ENCODE data around the gene C5orf46. TPM values are rescaled to one million over a fixed set of nuclear protein-coding genes. Genes with fewer than 3 reads are reported as not detected.

C5orf46 gene
- total and polyA plus RNA-seq, 2 experiments from 2014 or later = 0.40 TPM; not detected in 1

Other genes with a start within 250 kb of the C5orf46 start
- 16.9 and 27.2 TPM in 2 replicates for gene JAKMIP2, start 123.8 kb downstream of the C5orf46 start, total RNA-seq (2014; rRNA removed; shearing (Covaris generic))
- gene JAKMIP2, start 123.8 kb downstream of the C5orf46 start, polyA plus RNA-seq (2016; fragmentation: Nextera tagmentation; extraction: Ambion mirVana) = 15.6 and 20.5 TPM in 2 replicates
- not detected in 2 replicates for gene SPINK1, start 74.9 kb downstream of the C5orf46 start, total RNA-seq (2014; rRNA removed; shearing (Covaris generic))
- gene SPINK1, start 74.9 kb downstream of the C5orf46 start, polyA plus RNA-seq (2016; fragmentation: Nextera tagmentation; extraction: Ambion mirVana) = 0.82 and 0.90 TPM in 2 replicates
- gene SCGB3A2, start 27.8 kb downstream of the C5orf46 start, total RNA-seq (2014; rRNA removed; shearing (Covaris generic)) = 27.0 and 36.1 TPM in 2 replicates
- gene SCGB3A2, start 27.8 kb downstream of the C5orf46 start, polyA plus RNA-seq (2016; fragmentation: Nextera tagmentation; extraction: Ambion mirVana) = 251 and 256 TPM in 2 replicates
- 1.5 and 4.5 TPM in 2 replicates for gene SPINK5, start 157.4 kb upstream of the C5orf46 start, total RNA-seq (2014; rRNA removed; shearing (Covaris generic))
- gene SPINK5, start 157.4 kb upstream of the C5orf46 start, polyA plus RNA-seq (2016; fragmentation: Nextera tagmentation; extraction: Ambion mirVana) = 6.9 and 8.8 TPM in 2 replicates

Measured in GM23338 (cell line).